Measurements from ENCODE around the gene POC1B.

DNA sequence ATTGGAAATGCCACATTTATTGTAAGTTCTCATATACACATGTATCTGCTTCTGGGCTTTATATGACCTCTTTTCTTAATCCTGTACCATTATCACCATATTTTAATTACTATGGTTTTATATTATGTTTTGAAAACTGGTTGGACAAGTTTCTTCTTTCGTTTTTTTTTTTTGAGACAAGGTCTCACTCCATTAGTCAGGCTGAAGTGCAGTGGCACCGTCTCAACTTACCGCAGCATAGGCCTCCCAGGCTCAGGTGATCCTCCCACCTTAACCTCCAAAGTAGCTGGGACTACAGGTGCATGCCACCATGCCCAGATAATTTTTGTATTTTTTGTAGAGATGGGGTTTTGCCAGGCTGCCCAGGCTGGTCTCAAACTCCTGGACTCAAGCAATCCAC lies 45.9 kb downstream of the POC1B start:
- TF ChIP-seq POLR2A (IDR thresholded peaks at IDR 0.05; ENCODE audit: low read depth, low read length) (no peak), TAF1 (IDR thresholded peaks at IDR 0.05; ENCODE audit: borderline replicate concordance, low read depth, low read length) (no peak), POLR2AphosphoS5 (IDR thresholded peaks at IDR 0.05; ENCODE audit: low read depth, low read length) (no peak)

Measured in GM12892 (cell line).